RWPE1 (cell line): ENCODE measurements around the gene FOXC2.
A peak's percentile ranks its signal among the peaks of the same experiment; 100 is the strongest.

Experiments used
- CTCF ChIA-PET: fragments of 350-600 bp; sonication (Branson Sonifier 250); formaldehyde crosslinking; extraction: SDS; loops from one replicate; lab custom pipeline; 2021; lab: Yijun Ruan, JAX
- POLR2A ChIA-PET: fragments of 400-600 bp; formaldehyde crosslinking; extraction: SDS; loops from one replicate; lab custom pipeline; 2020; ENCODE audit warnings: antibody characterized with exemption; ENCODE audit not compliant: low non-redundant PET; lab: Yijun Ruan, JAX
- DNase-seq: peaks from one replicate; pipeline ENCODE4 v3.0.0; 2012; ENCODE audit warnings: low spot score
- H3K27ac ChIP-seq: fragments of 450-650 bp; 2 replicates; pipeline ENCODE4 v1.5.1; 2017
- CTCF ChIP-seq: fragments of 450-650 bp; conservative IDR thresholded peaks from 2 replicates; pipeline ENCODE4 v1.5.1; 2017; ENCODE audit warnings: low read depth, mild to moderate bottlenecking

Gene FOXC2

GRCh38 chr16:86576591-86577313, 10.1 kb downstream of the FOXC2 start:
- POLR2A ChIA-PET = interaction anchor here (0.6 kb wide), 2 partner anchors 197 to 201 kb away, joined by 3 to 5 read pairs; no protein-coding TSS in a partner anchor
- CTCF ChIA-PET = interaction anchor here (0.9 to 1.7 kb wide), 4 partner anchors 9 to 486 kb away, joined by 4 to 6 read pairs (median 4); no protein-coding TSS in a partner anchor
- no peak for TF ChIP-seq CTCF
- no peak for DNase-seq
- H3K27ac ChIP-seq = peak overlapping the region; percentile 91

- POLR2A ChIA-PET = interaction anchor here (0.7 kb wide), 1 partner anchor 186 kb away, joined by 3 read pairs; no protein-coding TSS in a partner anchor
- CTCF ChIA-PET = interaction anchor here (1.0 kb wide), 1 partner anchor 485 kb away, joined by 4 read pairs; no protein-coding TSS in a partner anchor
- no peak for DNase-seq
- peak overlapping the region; percentile 91 for H3K27ac ChIP-seq
- TF ChIP-seq CTCF = no peak
These were observed 10.8 kb downstream of the FOXC2 start for GRCh38 chr16:86577314-86577971.

- ChIA-PET POLR2A (interaction anchor here (0.7 kb wide), 1 partner anchor 186 kb away, joined by 3 read pairs; no protein-coding TSS in a partner anchor), CTCF (interaction anchor here (0.6 to 1.0 kb wide), 4 partner anchors 177 to 894 kb away, joined by 3 to 4 read pairs (median 3); no protein-coding TSS in a partner anchor)
- DNase-seq = no peak
- no peak for TF ChIP-seq CTCF
- H3K27ac ChIP-seq = peak within 1 kb of the TSS; percentile 91
These were observed 11.5 kb downstream of the FOXC2 start, which contains the start of gene FOXL1 for GRCh38 chr16:86578061-86578599. Gene FOXL1, plus strand, starts transcription at chr16:86578549. Its CDS starts 175 bp downstream, at chr16:86578724.

GRCh38 chr16:86578611-86579267, 12.1 kb downstream of the FOXC2 start:
- POLR2A ChIA-PET = no interaction called here

GRCh38 chr16:86579268-86580062, 12.8 kb downstream of the FOXC2 start:
- no peak for TF ChIP-seq CTCF
- H3K27ac ChIP-seq = peak overlapping the region; percentile 91
- ChIA-PET POLR2A (no interaction called here), CTCF (interaction anchor here (0.8 kb wide), 1 partner anchor 11 kb away, joined by 5 read pairs; no protein-coding TSS in a partner anchor)
- DNase-seq = no peak

More at GRCh38 chr16:86578611-86579267, 12.1 kb downstream of the FOXC2 start:
- DNase-seq = no peak
- H3K27ac ChIP-seq = peak overlapping the region; percentile 91
- CTCF ChIA-PET = interaction anchor here (0.6 to 0.8 kb wide), 4 partner anchors 12 to 893 kb away, joined by 3 to 5 read pairs (median 3); no protein-coding TSS in a partner anchor
- no peak for TF ChIP-seq CTCF
